NCI-H1694 treated with DMSO at 0.1 percent for 48 hours (cell line): ENCODE results near the gene SRRM4.
A peak's percentile ranks its signal among the peaks of the same experiment; 100 is the strongest.
"Not testable (repeated sequence)": the region's sequence is repeated elsewhere in the genome, so short reads cannot be mapped to it uniquely, and the experiment has no call there.

Experiments used
- DNase-seq: peaks from one replicate; lab custom pipeline; 2025; lab: John Stamatoyannopoulos, UW

The SRRM4 gene

GRCh38 chr12:119008691-119009221, 27.4 kb downstream of the SRRM4 start:
- peak; percentile 93 for DNase-seq

- DNase-seq, result no peak
These were observed 29.9 kb downstream of the SRRM4 start for GRCh38 chr12:119011231-119011630.

GRCh38 chr12:119012179-119012578, 30.8 kb downstream of the SRRM4 start:
- no peak for DNase-seq

- DNase-seq, result no peak
These were observed 31.7 kb downstream of the SRRM4 start for GRCh38 chr12:119013023-119013422.

GRCh38 chr12:119014368-119014767, 33.0 kb downstream of the SRRM4 start:
- DNase-seq, result no peak

- no peak for DNase-seq
These were observed 35.4 kb downstream of the SRRM4 start for GRCh38 chr12:119016715-119017114.

- DNase-seq, result no peak
These were observed 37.8 kb downstream of the SRRM4 start for GRCh38 chr12:119019166-119019565.

GRCh38 chr12:119020406-119021360, 39.3 kb downstream of the SRRM4 start:
- peak; percentile 10 for DNase-seq

- no peak for DNase-seq
These were observed 43.0 kb downstream of the SRRM4 start for GRCh38 chr12:119024356-119024755.

GRCh38 chr12:119025786-119026185, 44.4 kb downstream of the SRRM4 start:
- DNase-seq, result no peak

GRCh38 chr12:119033332-119033731, 52.0 kb downstream of the SRRM4 start:
- DNase-seq, result not testable (repeated sequence)

- peak; percentile 49 for DNase-seq
These were observed 55.8 kb downstream of the SRRM4 start for GRCh38 chr12:119036878-119037825.

- DNase-seq, result no peak
These were observed 62.8 kb downstream of the SRRM4 start for GRCh38 chr12:119044094-119044493.

- no peak for DNase-seq
These were observed 66.3 kb downstream of the SRRM4 start for GRCh38 chr12:119047641-119048040.

GRCh38 chr12:119050663-119051062, 69.3 kb downstream of the SRRM4 start:
- DNase-seq, result no peak

- DNase-seq, result no peak
These were observed 70.1 kb downstream of the SRRM4 start for GRCh38 chr12:119051474-119051873.

- DNase-seq, result no peak
These were observed 70.7 kb downstream of the SRRM4 start for GRCh38 chr12:119052001-119052400.

- no peak for DNase-seq
These were observed 74.6 kb downstream of the SRRM4 start for GRCh38 chr12:119055977-119056376.

- DNase-seq, result no peak
These were observed 79.8 kb downstream of the SRRM4 start for GRCh38 chr12:119060847-119061796.

- no peak for DNase-seq
These were observed 87.0 kb downstream of the SRRM4 start for GRCh38 chr12:119068129-119068856.
